Mesodermal cell (in vitro differentiated cells): ENCODE data around the gene KRT78.
"Not testable (repeated sequence)": the region's sequence is repeated elsewhere in the genome, so short reads cannot be mapped to it uniquely, and the experiment has no call there.

Experiments used
- H3K27ac ChIP-seq: 2 replicates; pipeline ENCODE4 v1.7.0; 2013; ENCODE audit warnings: mild to moderate bottlenecking, low read depth, low read length, moderate library complexity; ENCODE audit not compliant: severe bottlenecking
- H3K36me3 ChIP-seq: 2 replicates; pipeline ENCODE4 v1.7.1; 2013; ENCODE audit warnings: mild to moderate bottlenecking, low read length, moderate library complexity; ENCODE audit not compliant: control insufficient read depth, insufficient read depth
- H3K4me1 ChIP-seq: one replicate; pipeline ENCODE4 v1.7.1; 2013; ENCODE audit warnings: mild to moderate bottlenecking, low read length; ENCODE audit not compliant: insufficient read depth, control insufficient read depth, poor library complexity, severe bottlenecking
- H3K4me3 ChIP-seq: 2 replicates; pipeline ENCODE4 v1.7.0; 2013; ENCODE audit warnings: low read length, control low read depth, mild to moderate bottlenecking; ENCODE audit not compliant: insufficient read depth, poor library complexity, severe bottlenecking; ENCODE audit errors: extremely low read depth
- H3K9me3 ChIP-seq: 2 replicates; pipeline ENCODE4 v1.7.1; 2013; ENCODE audit warnings: mild to moderate bottlenecking, low read length, moderate library complexity; ENCODE audit not compliant: control insufficient read depth
- WGBS, 2 experiments: methylation state at CpG; one replicate each; pipeline ENCODE4 v1.1.5; 2013; ENCODE audit warnings: missing lambda C conversion rate in 2 of 2; ENCODE audit not compliant: insufficient coverage in 2 of 2; 5-methylcytosine and 5-hydroxymethylcytosine counted together

KRT78 gene

DNA sequence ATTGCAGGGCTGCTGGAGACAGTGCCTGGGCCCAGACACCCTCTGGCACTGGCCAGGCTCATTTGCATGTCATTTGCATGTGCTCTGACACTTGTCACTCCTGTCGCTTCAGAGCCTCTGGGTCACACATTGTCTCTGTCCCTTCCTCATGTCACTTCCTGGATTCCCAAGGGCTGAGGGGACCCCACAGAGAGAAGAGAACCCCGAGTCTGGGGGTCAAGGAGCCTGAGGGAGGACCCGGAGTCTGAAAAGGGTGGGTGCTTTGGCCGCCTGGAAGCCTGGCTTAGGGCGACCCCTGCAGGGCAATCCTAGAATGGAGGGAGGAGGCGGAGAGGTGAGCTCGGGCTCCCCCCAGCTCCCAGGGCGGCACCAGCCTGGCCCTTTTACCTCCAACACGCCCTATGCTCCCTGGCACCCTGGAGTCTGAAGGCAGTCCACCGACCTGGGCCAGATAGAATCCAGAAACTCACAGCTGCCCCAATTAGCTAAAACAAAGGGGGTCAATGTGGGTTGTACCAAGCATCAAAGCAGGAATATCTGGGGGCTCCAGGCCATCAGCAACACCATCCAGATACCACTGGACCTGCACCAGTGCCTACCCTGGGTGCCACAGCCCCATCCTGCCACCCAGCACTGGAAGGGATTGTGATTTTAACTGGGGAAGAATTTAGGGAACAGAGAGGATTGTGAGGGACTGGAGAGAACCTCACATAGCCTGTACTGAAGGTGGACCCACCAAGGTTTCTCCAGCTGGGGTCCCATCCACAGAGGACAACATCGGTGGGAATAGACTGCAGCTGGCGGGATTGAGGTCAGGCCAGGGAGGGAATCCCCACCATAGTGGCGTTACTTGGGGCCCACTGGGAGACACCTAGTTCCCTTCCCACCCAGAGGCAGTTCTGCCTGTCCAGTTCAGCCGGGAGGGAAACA, 21.8 kb upstream of the KRT78 start:
- 40 to 47% methylated on average over 9 of the region's 14 CpGs for WGBS, 2 experiments
- Histone ChIP-seq H3K4me3 (no peak overlapping the region), H3K9me3 (no peaks in the 10 kb centered on the region), H3K36me3 (no peaks in the 10 kb centered on the region), H3K27ac (peak overlapping the region; percentile 59), H3K4me1 (peaks cover 40% of the 10 kb centered on the region)

GRCh38 chr12:52867642-52868041, 18.8 kb upstream of the KRT78 start:
- no peak overlapping the region for H3K27ac ChIP-seq
- H3K4me3 ChIP-seq, result no peak overlapping the region
- no peaks in the 10 kb centered on the region for H3K9me3 ChIP-seq
- peaks cover 25% of the 10 kb centered on the region for H3K4me1 ChIP-seq
- H3K36me3 ChIP-seq, result no peaks in the 10 kb centered on the region
- 87 to 100% methylated on average over 1 to 3 of the region's 9 CpGs for WGBS, 2 experiments

DNA sequence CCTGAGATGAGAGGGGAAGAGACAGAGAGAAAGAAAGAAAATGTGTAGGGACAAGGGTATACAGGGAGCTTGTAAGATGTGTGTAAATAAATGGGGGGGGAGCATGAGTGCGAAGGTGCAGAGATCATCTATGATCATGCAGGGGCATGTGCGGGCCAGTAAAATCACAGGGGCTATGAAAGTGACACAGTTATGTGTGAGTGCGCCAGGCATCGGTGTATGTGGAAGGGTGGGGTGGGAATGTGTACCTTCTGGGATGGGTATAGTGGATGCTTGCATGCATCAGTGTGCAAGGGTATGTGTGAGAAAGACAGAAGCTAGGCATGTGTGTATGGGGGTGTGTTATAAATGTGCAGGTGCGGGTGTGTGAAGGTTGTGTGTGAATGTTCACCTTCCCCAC, 18.4 kb upstream of the KRT78 start:
- Histone ChIP-seq H3K27ac (no peak overlapping the region), H3K4me3 (no peak overlapping the region), H3K4me1 (peaks cover 20% of the 10 kb centered on the region), H3K36me3 (no peaks in the 10 kb centered on the region), H3K9me3 (no peaks in the 10 kb centered on the region)
- WGBS, 2 experiments, result 93 to 100% methylated on average over 4 of the region's 5 CpGs

DNA sequence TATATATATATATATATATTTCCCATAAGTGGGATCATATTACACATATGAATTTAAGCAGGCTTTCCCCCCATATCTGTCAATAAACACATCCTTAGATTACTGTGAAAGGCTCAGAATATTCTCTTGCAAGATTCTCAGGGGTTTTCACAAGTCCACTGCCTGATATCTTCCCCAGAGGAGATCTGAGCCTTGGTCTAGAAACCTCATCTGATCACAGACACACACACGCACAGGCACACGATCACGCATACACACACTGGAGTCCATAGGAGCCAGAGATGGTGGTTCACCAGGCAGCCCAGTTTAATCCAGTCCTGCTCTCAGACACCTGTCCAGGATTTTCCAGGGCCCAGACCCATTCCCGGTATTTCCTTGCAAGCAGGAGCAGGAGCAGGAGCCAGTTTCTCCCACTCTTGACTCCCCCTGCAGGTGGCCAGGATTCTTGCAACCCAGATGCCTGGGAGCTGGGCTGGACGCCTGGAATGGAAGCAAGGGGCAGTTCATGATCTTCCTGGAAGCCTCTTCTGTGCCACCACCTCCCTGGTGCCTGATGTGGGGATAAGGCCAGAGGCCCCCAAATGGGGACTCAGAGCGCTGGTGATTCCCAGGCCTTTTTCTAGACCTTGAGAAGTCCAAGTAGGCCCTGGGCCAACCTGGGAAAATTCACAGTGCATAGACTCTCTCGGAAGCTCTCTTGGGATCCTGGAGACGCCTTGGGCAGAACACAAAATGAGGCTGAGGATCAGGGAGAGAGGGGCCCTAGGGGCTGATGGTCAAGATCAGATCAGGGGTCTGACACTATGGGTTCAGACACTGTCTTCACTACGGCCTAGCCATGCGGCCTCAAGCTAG, 16.5 kb upstream of the KRT78 start:
- Histone ChIP-seq H3K9me3 (no peaks in the 10 kb centered on the region), H3K27ac (no peak overlapping the region), H3K4me3 (no peak overlapping the region), H3K4me1 (peaks cover 3% of the 10 kb centered on the region), H3K36me3 (no peaks in the 10 kb centered on the region)
- WGBS, 2 experiments, result 55% methylated on average over 10 of the region's 10 CpGs

- WGBS, 2 experiments, result 86 to 90% methylated on average over 1 to 2 of the region's 2 CpGs
- H3K36me3 ChIP-seq, result no peaks in the 10 kb centered on the region
Measured at GRCh38 chr12:52862023-52862422, 13.2 kb upstream of the KRT78 start.

DNA sequence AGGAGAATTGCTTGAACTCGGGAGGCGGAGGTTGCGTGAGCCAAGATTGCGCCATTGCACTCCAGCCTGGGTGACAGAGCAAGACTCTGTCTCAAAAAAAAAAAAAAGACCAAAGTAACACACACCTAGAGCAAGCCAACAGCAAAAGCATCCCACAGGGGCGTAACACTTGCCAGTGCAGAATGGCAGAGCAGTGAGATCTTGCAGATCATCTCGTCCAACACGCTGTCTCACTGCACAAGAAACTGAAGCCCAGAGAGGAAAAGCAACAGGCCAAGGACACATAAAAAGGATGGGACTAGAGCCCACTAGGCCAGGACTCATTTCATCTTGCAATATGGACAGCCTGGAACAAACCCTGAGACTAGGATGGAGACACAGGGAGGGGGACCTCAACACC, 12.7 kb upstream of the KRT78 start:
- H3K9me3 ChIP-seq, result no peaks in the 10 kb centered on the region
- H3K4me3 ChIP-seq, result no peak overlapping the region
- H3K27ac ChIP-seq, result no peak overlapping the region
- no peaks in the 10 kb centered on the region for H3K36me3 ChIP-seq
- H3K4me1 ChIP-seq, result no peaks in the 10 kb centered on the region
- WGBS, 2 experiments, result 91 to 96% methylated on average over 3 to 7 of the region's 7 CpGs

More at GRCh38 chr12:52862023-52862422, 13.2 kb upstream of the KRT78 start:
- Histone ChIP-seq H3K4me1 (no peaks in the 10 kb centered on the region), H3K27ac (no peak overlapping the region), H3K4me3 (no peak overlapping the region), H3K9me3 (no peaks in the 10 kb centered on the region)

- H3K27ac ChIP-seq, result no peak overlapping the region
- H3K4me1 ChIP-seq, result no peaks in the 10 kb centered on the region
- WGBS, 2 experiments, result 93% methylated on average over 3 of the region's 6 CpGs; no CpG with 5 or more reads in 1 of the 2 experiments
- no peak overlapping the region for H3K4me3 ChIP-seq
- H3K36me3 ChIP-seq, result no peaks in the 10 kb centered on the region
- H3K9me3 ChIP-seq, result no peaks in the 10 kb centered on the region
Measured at GRCh38 chr12:52860102-52860823, 11.5 kb upstream of the KRT78 start.

DNA sequence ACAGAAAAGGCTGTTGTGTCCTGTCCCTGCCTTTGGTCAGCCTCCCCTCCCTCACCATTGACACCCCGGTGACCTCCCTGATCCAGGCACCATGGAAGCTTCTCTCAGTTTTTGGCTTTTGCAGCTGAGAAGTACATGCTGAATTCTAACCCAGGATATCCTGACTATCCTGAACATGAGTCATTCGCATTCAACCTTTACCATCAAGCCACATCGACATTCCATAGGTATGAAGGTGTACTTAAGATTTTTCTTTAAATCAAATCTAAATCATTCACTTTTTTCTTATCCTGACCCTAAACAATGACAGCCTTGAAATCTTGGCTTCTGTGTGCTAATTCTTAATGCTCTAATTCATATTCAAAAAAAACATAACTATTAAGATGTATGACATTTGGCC, 8.7 kb upstream of the KRT78 start:
- H3K27ac ChIP-seq, result no peak overlapping the region
- H3K4me1 ChIP-seq, result no peaks in the 10 kb centered on the region
- H3K36me3 ChIP-seq, result no peaks in the 10 kb centered on the region
- no peak overlapping the region for H3K4me3 ChIP-seq
- H3K9me3 ChIP-seq, result no peaks in the 10 kb centered on the region
- 88% methylated on average over 1 of the region's 3 CpGs; no CpG with 5 or more reads in 1 of the 2 experiments for WGBS, 2 experiments

DNA sequence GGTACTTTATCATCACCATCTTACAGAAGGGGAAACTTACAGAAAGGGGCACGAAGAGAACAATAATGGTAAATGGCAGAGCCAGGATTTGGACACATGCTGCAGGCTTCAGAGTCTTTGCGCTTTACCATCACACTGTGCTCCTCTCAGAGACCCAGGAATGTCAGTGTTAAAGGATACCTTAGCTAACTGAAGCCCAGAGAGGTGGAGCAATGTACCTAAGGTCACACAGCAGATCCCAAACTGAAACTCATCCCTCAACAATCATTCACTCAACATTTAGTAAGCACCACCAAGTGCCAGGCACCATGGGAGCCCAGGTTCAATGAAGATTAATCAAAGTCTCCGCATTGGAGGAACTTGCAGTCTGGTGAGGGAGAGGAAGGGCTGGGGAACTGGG, 8.0 kb upstream of the KRT78 start:
- Histone ChIP-seq H3K27ac (no peak overlapping the region), H3K9me3 (no peaks in the 10 kb centered on the region), H3K4me3 (no peak overlapping the region), H3K4me1 (no peaks in the 10 kb centered on the region), H3K36me3 (no peaks in the 10 kb centered on the region)
- 100% methylated on average over 1 to 2 of the region's 3 CpGs for WGBS, 2 experiments

DNA sequence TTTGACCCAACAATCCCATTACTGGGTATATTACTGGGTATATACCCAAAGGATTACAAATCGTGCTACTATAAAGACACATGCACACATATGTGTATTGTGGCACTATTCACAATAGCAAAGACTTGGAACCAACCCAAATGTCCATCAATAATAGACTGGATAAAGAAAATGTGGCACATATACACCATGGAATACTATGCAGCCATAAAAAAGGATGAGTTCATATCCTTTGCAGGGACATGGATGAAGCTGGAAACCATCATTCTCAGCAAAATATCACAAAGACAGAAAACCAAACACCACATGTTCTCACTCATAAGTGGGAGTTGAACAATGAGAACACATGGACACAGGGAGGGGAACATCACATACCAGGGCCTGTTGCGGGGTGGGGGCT, 7.3 kb upstream of the KRT78 start:
- not testable (repeated sequence) for H3K4me3 ChIP-seq, H3K9me3 ChIP-seq, H3K36me3 ChIP-seq, H3K4me1 ChIP-seq, H3K27ac ChIP-seq
- WGBS, 2 experiments, result 100% methylated on average over 1 of the region's 2 CpGs; no CpG with 5 or more reads in 1 of the 2 experiments
